ENCODE data around the gene TNS4. TPM values are rescaled to one million over a fixed set of nuclear protein-coding genes. Genes with fewer than 3 reads are reported as not detected.

TNS4 gene
- total and polyA plus RNA-seq, 9 of the 15 experiments (the other 6 are each of a cell fraction or from before 2014, with no cell fraction given) = 0.04 to 0.73 (median 0.24) TPM; not detected in 1

DNA sequence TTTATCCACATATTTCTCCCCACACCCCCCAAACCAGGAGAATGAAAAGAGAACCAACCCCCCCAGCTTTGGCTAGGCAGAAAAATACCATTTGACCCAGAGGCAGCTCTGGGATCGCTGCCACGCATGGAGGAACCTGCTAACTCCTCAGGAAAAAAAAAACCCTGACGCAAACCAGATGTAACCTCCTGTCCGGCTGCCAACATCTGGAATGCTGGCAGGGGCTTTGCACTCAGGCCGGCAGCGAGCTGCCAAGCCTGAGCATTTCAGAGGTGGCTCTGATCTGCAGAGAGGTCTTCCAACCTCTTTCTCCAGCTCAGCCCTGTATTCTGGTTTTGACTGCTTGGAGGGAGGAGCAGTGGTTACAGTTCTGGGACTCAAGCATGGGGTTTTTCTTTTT is 50.0 kb downstream of the TNS4 start:
- Histone ChIP-seq H3K9me1 (ENCODE audit: control insufficient read depth, insufficient read depth, low read length) (no peaks in the 10 kb centered on the region), H3K9me3 (replicated peaks; ENCODE audit: control insufficient read depth, insufficient read depth, low read depth, low read length) (no peaks in the 10 kb centered on the region), H3K36me3 (ENCODE audit: control insufficient read depth, insufficient read depth, low read length) (peaks cover 29% of the 10 kb centered on the region; the same call in 2 of the 3 replicates), H3K79me2 (ENCODE audit: control insufficient read depth, insufficient read depth, low read length) (peaks cover 4% of the 10 kb centered on the region; the same call in 2 of the 3 replicates), H3K4me1 (replicated peaks in 1 of 2; ENCODE audit: control insufficient read depth in 2 of 2, insufficient read depth in 2 of 2, low read length in 2 of 2) (peaks cover 5 to 12% of the 10 kb centered on the region in 2 experiments; a peak in 3 of 5 replicates), H2AFZ (ENCODE audit: low read depth, low read length) (no peak overlapping the region), H3K4me2 (ENCODE audit: insufficient read depth, low read length) (no peak overlapping the region), H4K20me1 (replicated peaks; ENCODE audit: control insufficient read depth, insufficient read depth, low read length) (no peaks in the 10 kb centered on the region), H3K9ac (ENCODE audit: insufficient read depth in 1 of 2, low read depth in 2 of 2, low read length in 2 of 2) (no peak overlapping the region), H3K27ac (ENCODE audit: extremely low read depth, low read depth, low read length) (no peak overlapping the region), H3K27me3 (ENCODE audit: control insufficient read depth in 2 of 2, insufficient read depth in 2 of 2, low read length in 2 of 2) (no peaks in the 10 kb centered on the region), H3K4me3 (no peak overlapping the region)
- intact Hi-C loops (cut with micrococcal nuclease) (no loop called here), in situ Hi-C loops (cut with MboI) (no loop called here)
- no peak for DNase-seq (ENCODE audit: extremely low read depth in 1 of 4, low spot score in 3 of 4)
- ChIA-PET POLR2A (interaction anchor here (0.6 to 1.0 kb wide), 2 partner anchors 9 to 43 kb away, joined by 3 to 5 read pairs; no protein-coding TSS in a partner anchor), CTCF (ENCODE audit: low intra/inter-chr PET ratio) (no interaction called here)
- no TSS peak for BruUV-seq (replicated peaks)
- WGBS (ENCODE audit: insufficient coverage, low coverage, missing lambda C conversion rate) = 72% methylated on average over 6 of the region's 6 CpGs
- TF ChIP-seq, protein P1, sequence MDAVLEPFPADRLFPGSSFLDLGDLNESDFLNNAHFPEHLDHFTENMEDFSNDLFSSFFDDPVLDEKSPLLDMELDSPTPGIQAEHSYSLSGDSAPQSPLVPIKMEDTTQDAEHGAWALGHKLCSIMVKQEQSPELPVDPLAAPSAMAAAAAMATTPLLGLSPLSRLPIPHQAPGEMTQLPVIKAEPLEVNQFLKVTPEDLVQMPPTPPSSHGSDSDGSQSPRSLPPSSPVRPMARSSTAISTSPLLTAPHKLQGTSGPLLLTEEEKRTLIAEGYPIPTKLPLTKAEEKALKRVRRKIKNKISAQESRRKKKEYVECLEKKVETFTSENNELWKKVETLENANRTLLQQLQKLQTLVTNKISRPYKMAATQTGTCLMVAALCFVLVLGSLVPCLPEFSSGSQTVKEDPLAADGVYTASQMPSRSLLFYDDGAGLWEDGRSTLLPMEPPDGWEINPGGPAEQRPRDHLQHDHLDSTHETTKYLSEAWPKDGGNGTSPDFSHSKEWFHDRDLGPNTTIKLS (IDR thresholded peaks at IDR 0.05; ENCODE audit: borderline replicate concordance, low read depth) = no peak
- TF ChIP-seq POLR2A (conservative IDR thresholded peaks at IDR 0.05) = no peak
- TF ChIP-seq PHB (CRISPR knock-in tag; IDR thresholded peaks at IDR 0.05) = no peak
- no peak for TF ChIP-seq KAT2B (IDR thresholded peaks at IDR 0.05; ENCODE audit: low read depth, low read length)
- no peak for TF ChIP-seq ARHGAP35 (IDR thresholded peaks at IDR 0.05; ENCODE audit: partially characterized antibody)
- FAIRE-seq = no peak
- ATAC-seq = no peak

All from K562 (cell line).